Measurements from ENCODE around the gene ZNF394.

Gene ZNF394

GRCh38 chr7:99493823-99494222, 6.3 kb downstream of the ZNF394 start:
- DNase-seq (ENCODE audit: low read depth, low spot score): no peak

- no peak for DNase-seq (ENCODE audit: low read depth, low spot score)
These were observed 9.2 kb downstream of the ZNF394 start for GRCh38 chr7:99490878-99491277.

DNA sequence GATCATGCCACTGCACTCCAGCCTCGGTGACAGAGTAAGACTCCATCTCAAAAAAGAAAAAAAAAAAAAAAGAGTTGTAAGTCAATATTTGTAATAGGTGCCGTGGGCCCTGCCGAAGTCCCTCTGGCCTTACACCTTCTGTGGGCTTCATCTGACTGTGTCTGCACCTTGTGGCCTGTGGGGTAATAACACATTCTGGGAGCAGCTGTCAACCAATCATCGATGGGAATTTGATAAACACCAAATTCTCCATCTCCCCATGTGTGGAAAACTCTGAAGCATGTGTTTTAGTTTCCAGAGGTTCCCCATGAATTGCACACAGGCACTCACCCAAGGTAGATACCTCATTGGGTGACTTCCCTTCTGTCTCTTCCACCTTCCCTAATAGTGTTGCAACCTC, 10.8 kb downstream of the ZNF394 start:
- DNase-seq (ENCODE audit: low read depth, low spot score): no peak

- no peak for DNase-seq (ENCODE audit: low read depth, low spot score)
These were observed 15.0 kb downstream of the ZNF394 start for GRCh38 chr7:99485094-99485493.

DNA sequence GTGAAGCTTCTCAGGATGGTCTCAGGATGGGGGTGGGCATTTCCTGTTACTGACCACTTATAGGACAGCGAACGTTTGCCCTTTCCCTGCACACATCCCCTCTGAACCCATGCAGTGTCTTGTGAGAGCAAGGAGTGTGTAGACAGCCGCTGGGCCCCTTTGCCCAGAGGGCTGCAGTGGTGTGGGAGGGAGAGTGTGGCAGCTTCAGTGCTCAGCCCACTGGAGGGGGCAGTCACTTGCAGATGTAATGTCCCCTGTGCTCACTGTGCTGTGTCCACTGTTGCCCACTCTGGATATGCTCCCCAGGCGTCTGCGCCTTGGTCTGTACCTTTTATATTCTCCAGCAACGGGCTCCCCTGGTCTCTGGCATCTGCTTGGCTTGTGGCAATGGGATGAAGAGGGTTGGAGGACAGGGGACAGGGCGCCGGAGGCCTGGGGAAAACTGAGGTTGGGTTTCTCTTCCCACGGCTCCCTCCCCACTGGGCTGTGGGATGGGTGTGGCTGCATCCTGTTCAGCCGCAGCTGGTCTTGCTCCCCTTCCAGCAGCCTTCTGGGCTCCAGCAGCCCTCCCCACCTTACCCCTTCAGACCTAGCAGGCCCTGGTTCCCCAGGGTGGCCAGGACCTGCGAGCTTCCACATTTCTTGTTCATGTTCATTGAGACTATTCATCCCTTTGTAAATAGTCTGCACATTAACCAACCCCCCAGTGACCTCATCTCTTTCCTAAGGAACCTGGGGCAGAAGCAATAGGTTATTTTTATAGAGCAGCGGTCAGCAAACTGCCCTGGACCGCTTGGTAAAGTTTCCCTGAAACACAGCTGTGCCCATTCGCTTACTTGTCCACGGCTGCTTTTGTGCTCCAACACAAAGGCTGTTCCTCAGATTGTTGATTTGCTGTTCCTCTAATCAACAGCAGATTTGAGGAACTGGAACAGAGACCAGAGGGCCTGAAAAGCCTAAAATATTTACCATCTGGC, 21.3 kb downstream of the ZNF394 start:
- DNase-seq (ENCODE audit: low read depth, low spot score): no peak

DNA sequence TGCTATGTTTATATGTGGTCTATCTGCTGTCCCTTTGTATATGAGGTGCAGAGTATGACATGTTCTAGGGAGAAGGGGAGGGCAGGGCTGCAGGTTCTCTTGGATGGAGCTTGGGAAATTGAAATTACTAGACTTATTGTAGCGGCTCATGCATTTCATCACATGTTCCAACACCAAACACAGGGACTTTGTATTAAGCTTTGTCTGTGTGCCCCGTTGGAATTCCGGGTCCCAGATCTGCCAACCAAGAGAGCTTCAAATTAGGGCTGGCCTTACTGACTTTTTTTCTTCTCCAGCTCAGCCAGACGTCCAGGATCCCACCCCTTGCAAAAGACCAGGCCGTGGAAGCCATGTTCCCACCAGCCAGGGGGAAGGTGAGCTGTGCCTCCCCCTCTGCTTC, 24.0 kb downstream of the ZNF394 start:
- no peak for DNase-seq (ENCODE audit: low read depth, low spot score)

- DNase-seq (ENCODE audit: low read depth, low spot score): peak; percentile 50
These were observed 26.8 kb downstream of the ZNF394 start for GRCh38 chr7:99473315-99473596.

- peak; percentile 98 for DNase-seq (ENCODE audit: low read depth, low spot score)
These were observed 27.3 kb downstream of the ZNF394 start, which contains the start of gene ZNF789 for GRCh38 chr7:99472561-99473314. Gene ZNF789, plus strand, starts transcription at chr7:99472890. Its CDS starts 3,567 bp downstream, at chr7:99476457.

DNA sequence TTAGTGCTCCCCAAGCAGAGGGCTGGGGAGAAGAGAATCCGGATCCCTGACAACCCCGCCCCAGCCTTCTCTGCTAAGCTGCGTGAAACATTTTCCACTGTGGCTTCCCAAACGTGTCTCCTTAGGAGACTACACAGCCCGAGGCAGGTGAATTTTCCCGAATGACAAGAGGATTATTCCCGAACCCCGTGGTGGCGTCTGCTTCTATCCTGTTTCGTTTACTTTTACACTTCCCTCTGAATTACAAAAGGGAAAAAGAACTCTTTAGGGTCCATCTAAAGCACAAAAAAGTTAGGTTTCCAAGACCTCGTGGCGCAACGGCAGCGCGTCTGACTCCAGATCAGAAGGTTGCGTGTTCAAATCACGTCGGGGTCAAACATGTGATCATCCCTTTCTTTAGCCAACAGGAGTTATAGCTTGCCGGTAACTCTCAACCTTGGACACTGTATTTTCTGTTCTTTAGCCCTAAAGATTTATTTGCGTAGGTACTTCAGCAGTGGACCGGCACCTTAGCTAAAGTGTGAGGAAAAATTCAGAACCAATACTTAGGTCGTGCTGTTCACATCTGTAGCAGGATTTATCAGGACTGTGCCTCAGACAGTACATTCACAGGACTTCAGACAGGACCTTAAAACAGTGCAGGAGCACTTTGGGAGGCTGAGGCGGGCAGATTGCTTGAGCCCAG, 30.6 kb downstream of the ZNF394 start:
- DNase-seq (ENCODE audit: low read depth, low spot score): peak; percentile 59

DNA sequence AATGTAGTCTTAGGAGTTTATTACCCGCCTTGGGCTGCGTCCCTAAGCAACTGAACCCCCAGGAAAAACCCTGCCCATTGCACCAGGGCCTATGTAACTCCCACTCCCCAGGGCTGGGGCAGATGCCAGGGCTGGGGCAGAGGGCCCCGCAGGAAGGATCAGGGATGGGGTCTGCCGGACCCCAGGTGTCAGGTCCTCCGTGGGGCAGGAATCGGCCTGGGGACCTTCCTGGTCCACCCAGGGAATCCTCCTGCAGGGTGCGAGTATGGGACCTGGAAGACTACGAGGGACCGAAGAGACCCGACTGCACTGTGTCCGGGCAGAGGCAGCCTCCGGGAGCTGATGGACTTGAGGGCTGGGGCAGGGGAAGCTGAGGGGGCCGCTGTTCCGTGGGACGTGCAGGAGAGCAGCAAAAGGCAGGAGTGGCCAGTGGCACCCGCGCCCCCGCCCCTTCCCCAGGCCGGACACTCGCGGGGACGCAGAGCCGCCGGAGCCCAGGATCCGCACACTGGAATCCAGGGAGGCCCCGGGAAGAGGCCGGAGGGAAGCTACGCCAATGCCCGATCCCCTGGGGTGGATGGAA, 31.7 kb downstream of the ZNF394 start:
- DNase-seq (ENCODE audit: low read depth, low spot score): no peak

DNA sequence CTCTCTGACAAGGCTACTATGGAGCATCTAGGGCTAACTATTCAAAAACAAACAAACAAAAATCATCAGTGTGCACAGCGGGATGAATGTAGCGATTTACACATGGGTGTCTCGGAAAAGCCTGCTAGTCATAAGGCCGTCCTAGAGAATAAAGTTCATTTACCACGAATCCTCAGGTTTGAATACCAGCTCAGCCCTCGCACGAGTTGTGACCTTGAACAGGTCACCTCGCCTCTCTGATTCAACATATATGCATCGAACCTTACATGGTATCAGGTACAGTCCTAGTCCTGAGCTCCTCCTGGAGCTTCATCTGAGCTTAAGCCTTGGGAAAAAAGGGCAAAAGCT, 34.7 kb downstream of the ZNF394 start:
- no peak for DNase-seq (ENCODE audit: low read depth, low spot score)

DNA sequence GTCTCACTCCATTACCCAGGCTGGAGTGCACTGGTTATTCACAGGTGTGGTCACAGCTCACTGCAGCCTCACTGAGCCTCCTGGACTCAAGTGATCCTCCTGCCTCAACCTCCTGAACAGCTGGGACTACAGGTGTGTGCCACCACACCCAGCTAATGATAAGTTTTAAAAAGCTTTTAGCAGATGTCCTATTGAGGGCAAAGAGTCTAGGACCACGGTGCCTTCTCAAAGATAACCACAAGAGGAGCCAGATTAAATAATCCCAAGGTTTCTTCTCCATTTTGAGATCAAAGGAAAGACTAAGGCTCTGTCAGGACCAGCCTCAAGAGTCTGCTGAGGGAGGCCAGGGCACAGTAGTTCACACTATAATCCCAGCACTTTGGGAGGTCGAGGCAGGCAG, 38.9 kb downstream of the ZNF394 start:
- no peak for DNase-seq (ENCODE audit: low read depth, low spot score)

DNA sequence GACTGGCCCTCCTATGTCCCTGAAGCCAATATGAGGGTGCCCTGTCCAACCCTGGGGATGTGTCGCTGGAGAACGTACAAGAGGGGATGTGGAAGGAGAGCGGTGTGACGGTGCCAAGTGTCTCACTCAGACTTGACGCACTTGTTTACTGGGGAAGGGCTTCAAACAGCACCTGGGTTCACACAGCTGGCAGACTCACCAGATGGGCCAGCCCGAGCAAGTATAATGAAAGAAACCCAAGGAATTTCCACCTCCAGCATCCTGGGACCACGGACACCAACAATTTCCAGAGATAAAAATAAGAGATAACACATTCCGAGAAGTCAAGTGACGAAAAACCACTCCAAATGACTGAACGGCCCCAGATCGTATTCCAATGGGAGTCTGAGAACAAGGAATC, 39.4 kb downstream of the ZNF394 start:
- no peak for DNase-seq (ENCODE audit: low read depth, low spot score)

DNA sequence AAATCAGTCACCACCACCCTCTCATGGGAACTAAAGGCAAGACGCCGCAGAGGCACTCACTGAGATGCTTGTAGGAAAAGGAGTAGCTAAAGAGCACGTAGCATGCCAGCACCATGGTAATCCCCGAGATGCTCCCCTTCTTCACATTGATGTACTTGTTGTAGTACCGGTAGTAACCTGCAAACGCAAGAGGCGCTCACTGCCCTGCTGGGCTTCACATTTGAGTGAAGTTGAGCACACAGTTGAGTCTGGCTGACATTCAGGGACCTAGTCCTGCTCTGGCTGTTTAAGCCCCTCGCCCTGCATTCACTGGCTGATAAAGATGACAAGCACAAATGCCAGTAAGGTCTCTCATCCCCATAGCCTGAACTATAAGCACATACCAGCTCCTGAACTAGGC, 41.0 kb downstream of the ZNF394 start:
- DNase-seq (ENCODE audit: low read depth, low spot score): peak; percentile 43

GRCh38 chr7:99457650-99458493, 42.2 kb downstream of the ZNF394 start:
- DNase-seq (ENCODE audit: low read depth, low spot score): no peak

GRCh38 chr7:99457050-99457649, 42.9 kb downstream of the ZNF394 start:
- no peak for DNase-seq (ENCODE audit: low read depth, low spot score)

DNA sequence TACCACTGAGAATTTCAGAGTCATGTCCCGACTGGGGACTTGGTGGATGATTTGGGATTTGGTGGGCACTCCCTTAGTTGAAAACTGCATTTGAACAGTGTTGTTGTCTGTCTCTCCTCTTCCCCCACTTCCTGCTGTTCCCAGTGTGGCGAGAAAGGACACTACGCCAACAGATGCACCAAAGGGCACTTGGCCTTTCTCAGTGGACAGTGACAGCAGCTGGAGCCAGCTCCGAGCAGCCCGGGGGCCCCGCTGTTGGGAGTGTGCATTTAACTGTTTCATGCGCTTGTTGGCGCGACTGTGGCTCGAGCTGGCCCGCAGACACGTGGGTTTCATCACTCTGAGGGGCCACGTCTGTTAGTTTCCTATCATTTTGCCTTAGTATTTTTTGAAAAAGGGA, 43.8 kb downstream of the ZNF394 start:
- no peak for DNase-seq (ENCODE audit: low read depth, low spot score)

GRCh38 chr7:99455874-99456273, 44.2 kb downstream of the ZNF394 start:
- DNase-seq (ENCODE audit: low read depth, low spot score): no peak

DNA sequence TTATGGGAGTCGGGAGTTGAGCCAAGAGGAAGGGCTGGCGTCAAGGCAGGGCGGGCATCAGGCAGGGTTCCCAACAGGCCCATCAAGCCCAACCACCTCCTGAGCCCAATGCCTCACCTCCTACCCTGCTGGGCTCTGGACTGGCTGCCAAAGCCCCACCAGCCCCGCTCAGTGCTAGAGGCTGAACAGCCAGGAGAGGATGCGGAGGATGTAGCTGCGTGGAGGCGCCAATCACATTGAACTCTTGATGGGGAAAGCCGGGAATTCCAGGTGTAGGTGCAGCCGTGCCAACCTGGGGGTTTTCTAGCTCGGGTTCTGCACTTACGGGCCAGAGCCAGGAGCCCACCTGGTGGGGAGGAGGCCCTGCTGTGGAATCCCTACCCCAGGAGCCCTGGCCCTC, 47.0 kb downstream of the ZNF394 start:
- DNase-seq (ENCODE audit: low read depth, low spot score): no peak

DNA sequence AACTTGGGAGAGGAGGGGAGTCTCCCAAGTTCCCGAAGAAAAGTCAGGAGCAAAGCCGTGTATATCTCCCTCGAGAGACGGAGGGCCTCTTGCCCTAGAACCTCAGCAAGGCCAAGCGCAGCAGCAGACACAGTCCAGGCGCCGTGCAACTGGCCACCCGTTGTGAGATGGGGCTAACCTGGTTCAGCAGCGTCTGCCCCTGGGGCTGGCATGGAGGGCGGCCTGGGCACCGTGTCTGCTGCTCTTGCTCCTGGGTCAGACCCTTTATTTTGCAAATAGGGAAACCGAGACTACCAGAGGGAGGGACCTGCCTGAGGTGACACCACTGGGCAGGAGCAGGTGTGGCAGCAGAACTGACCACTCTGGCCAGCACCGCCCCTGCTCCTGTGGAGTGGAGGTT, 47.5 kb downstream of the ZNF394 start:
- no peak for DNase-seq (ENCODE audit: low read depth, low spot score)

- DNase-seq (ENCODE audit: low read depth, low spot score): no peak
These were observed 48.1 kb downstream of the ZNF394 start for GRCh38 chr7:99451936-99452335.

Measured in ELF-1 (cell line).